Activated gamma-delta T cell treated with anti-CD3 and anti-CD28 coated beads, Interleukin-2, amount 50 U/mL, for 16 hours (primary cell): ENCODE measurements around the gene TMEM223.
A peak's percentile ranks its signal among the peaks of the same experiment; 100 is the strongest.
"Not testable (repeated sequence)": the region's sequence is repeated elsewhere in the genome, so short reads cannot be mapped to it uniquely, and the experiment has no call there.

ENCODE experiments used
- DNase-seq: peaks from one replicate; pipeline ENCODE4 v3.0.0-alpha.2; 2020; ENCODE audit warnings: low read depth

The TMEM223 gene

DNA sequence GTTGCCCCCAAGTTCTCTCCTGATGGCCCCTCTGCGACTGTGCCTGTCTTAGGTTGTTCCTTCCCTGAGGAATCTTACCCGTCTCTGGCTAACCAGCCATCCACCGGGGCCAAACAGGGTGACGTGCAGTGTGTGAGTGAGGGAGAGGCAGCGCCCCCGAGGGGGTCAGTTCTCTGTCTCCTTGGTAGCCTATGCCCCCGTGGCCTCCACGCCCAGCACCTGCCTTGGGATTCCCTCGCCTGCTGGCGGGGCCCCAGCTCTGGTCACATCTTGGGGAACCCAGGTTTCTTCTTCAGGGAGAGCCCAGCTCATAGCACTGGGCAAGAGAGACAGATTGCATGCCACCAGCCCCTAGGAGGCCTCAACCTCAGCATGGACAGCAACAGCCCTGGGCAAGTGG lies 7.7 kb upstream of the TMEM223 start:
- no peak for DNase-seq

DNA sequence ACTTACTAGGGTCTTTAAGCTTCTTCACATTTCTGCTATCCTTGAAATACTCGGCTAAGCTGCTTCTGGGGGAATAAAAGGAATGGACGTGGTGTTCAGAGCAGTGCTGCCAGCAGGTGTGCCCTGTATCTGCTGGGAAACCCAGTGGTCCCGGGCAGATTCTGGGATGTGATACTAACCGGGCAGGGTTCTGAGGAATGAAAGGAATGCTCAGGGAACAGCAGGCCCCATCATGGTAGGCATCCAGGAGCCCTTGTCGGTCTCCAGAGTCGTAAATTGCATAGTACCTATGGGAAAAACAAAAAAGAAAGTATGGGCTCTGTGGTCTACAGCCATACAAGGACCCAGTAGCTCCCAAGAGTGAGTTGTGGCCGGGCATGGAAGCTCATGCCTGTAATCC lies 4.5 kb upstream of the TMEM223 start:
- DNase-seq = no peak

DNA sequence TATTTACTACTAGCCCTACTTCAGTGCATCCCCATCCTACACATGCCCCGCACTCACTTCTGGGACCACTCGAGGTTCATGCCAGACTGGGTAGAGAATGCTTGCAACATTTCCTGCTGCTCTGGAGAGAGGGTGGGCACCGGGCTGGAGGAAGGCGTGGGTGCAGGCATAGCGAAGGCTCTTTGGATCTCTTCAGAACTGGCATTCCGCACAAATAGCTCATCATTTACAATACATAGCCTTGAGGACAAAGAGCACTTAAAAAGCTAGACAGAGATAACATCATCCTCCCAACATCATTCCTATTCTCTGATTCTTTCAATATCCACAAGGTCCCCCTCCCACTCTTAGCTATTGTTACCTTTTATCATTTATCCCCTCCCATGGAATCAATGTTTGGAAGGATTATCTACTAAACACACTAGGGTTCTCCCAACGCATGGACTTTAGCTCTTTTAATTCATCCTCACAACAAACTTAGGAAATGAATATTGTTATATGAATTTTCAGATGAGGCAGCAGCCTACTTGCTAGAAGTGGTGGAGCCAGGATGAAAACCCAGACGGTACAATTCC lies 2.5 kb upstream of the TMEM223 start:
- no peak for DNase-seq

DNA sequence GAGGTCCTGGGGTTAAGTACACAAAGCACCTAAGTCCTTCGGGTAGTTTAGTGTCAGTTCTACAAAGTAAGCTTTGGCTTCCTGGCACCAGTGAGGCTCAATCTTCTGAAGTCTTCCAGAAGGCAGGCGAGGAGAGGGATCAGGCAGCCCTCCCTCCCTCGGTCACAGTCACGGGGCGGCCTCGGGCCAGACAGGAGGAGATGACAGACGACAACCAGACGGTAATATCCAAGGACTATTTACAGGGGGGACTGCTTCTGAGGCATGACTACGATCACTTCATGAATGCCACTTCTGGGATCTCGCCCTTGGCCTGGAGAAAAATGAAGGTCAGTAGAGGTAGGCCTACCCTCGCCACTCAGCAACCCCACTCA lies 383 bp upstream of the TMEM223 start:
- no peak for DNase-seq

DNA sequence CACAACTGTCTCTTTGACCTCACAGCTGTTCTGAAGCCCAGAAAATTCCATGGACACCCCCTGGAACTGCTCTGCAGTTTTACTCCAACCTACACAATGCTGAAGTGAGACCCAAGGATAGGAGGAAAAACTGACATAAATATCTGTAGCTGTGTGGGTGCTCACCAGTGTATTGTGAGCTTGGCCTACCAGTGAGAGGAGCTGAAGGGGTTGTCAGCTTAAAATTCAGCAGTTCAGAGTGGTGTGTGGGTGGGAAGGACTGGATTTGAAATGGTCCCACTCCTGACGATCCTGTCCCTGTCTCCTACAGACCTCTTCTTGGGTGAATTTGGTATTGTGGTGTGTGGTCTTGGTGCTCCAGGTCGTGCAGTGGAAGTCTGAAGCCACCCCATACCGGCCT lies 2.2 kb downstream of the TMEM223 start:
- DNase-seq = no peak

DNA sequence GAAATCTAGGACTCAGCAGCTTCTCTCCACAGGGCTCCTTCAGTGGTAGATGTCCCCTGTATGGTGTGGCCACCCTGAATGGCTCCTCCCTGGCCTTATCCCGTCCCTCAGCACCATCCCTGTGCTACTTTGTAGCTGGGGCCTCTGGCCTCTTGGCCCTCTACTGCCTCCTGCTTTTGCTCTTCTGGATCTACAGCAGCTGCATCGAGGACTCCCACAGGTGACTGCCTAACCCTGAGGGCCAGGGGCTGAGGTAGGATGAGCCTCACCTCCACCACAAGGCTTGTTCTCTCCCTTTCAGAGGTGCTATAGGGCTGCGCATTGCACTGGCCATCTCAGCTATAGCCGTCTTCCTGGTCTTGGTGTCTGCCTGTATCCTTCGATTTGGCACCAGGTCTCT lies 2.8 kb downstream of the TMEM223 start:
- DNase-seq = no peak

DNA sequence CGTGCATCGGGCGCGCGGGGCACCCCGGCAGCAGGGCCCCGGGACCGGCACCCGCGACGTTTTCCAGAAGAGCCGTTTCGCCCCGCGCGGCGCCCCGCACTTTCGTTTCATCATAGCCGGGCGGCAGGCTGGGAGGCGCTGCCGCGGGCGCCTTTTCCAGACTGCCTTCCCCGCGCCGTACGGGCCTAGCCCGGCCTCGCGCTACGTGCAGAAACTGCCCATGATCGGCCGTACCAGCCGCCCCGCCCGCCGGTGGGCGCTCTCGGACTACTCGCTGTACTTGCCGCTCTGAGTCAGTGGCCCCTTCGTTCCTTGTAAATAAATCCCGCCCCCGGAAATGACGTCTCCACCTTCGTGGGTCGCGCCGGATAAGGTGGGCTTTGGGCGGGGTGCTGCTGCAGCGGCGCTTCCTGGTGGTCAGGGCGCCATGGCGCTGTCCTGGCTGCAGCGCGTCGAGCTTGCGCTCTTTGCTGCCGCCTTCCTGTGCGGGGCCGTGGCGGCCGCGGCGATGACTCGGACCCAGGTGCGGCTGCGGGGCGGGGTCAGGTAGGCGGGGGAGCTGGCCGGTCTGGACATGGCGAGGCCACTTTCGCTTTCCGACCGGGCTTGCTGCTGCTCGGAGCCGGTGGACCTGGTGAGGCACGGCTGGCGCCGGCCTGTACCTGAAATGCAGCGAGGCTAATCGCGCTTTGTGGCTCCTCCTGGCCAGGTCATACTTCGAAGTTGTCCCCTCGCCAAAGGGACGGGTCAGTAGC lies 4.6 kb downstream of the TMEM223 start, which contains the start of gene TMEM179B:
Gene TMEM179B, plus strand, starts transcription at position 398 of the 755 bp plus-strand sequence. Its CDS starts 30 bp downstream, at position 428.
- peak; percentile 98 for DNase-seq

DNA sequence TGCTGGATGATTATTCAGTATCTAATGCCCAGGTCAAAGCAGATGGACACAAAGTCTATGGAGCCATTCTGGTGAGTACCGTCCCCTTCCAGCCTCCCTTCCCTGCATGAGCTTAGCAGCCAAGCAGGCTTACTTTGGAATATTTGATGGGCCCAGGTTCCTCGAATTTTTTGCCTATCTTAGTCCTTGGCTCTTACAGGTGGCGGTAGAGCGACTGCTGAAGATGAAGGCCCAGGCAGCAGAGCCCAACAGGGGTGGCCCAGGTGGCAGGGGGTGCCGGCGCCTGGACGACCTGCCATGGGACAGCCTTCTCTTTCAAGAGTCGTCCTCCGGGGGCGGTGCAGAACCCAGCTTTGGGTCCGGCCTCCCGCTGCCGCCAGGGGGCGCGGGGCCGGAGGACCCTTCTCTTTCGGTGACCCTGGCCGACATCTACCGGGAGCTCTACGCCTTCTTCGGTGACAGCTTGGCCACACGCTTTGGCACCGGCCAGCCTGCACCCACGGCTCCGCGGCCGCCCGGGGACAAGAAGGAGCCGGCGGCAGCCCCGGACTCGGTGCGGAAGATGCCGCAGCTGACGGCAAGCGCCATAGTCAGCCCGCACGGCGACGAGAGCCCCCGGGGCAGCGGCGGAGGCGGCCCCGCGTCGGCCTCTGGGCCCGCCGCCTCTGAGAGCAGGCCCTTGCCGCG lies 5.3 kb downstream of the TMEM223 start:
- peak; percentile 79 for DNase-seq

DNA sequence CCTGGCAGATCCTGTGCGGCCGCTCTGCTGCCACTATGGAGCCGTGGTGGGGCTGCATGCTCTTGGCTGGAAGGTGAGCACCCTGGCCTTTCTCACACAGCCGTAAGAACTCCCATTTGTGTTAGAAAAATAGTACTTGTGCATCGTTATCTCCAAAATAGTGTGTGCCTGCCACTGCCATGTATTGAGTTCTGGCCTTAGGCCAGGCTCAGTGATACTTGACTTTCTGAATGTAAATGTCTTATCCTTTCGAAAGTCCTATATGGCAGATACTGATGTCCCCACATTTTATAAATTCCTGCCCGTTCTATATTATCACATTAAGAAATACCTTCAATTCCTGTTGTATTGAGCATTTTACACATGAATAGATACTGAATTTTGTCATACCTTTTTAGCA lies 9.1 kb downstream of the TMEM223 start:
- DNase-seq = no peak

DNA sequence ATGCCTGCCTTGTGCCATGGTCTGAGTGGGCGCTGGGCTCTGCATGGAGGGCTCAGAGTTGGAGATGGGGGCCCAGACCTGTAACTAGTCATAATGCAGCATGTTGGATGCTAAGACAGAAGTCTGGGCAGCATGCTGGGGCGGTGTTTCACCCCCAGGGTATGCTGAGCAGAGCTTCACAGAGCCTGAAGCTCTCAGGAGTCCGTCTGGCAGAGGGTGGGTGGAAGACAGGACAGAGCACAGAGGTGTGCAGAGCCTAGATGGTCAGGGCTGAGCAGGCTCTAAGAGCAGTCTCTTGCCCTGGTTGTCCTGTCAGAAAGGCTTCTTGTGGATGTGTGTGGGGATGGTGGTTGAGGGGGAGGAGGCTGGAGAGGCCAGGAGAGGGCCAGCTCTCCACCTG lies 13.4 kb downstream of the TMEM223 start:
- DNase-seq = no peak

DNA sequence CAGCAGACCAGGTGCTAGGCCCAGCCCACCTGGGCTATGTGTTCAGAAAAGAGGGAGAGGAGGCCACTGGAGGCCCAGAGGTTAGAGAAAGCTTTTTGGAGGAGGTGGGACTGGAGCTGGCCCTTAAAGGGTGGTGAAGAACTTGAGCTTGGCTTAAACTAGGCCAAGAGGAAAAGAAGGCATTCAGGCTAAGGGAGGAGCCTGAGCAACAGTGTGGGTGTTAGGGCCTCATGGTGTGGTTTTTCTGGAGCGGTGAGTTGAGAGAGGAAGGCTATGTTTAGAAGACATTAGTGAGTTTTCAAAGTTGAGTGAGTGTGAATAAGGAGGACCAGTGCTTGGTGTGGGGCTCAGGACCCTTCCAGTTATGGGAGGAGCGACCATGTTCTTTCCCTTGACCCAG lies 14.4 kb downstream of the TMEM223 start:
- DNase-seq = no peak

DNA sequence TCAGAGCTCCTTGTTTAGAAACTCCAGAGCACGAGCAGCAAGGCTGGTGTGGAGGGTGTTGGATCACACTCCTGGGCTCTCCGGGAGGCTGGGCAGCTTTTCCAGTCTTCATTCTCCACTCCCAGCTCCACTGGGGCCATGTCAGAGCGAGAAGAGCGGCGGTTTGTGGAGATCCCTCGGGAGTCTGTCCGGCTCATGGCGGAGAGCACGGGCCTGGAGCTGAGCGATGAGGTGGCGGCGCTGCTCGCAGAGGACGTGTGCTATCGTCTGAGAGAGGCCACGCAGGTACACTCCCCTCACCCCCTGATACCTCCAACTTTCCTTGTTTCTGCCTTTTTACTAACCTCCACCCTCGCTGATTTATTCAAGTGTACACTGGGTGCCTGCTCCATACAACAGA lies 16.2 kb downstream of the TMEM223 start:
- no peak for DNase-seq

DNA sequence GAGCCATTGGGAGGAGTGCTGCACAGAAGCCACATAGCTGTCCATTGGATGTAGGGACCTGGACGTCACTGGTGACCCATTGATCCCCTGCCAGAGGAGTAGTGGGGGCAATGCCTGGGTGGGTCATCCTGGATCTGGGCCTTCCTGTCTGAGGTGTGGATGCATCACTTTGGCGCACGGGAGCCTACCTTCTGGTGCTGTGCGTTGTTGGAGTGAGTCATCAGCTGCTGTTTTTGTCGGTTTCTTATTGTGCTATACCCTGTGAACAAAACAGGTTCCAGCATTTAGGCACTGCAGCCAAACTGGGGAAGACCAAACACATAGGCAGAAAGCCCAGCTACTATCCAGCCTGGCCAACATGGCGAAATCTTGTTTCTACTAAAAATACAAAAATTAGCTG lies 17.4 kb downstream of the TMEM223 start:
- no peak for DNase-seq

DNA sequence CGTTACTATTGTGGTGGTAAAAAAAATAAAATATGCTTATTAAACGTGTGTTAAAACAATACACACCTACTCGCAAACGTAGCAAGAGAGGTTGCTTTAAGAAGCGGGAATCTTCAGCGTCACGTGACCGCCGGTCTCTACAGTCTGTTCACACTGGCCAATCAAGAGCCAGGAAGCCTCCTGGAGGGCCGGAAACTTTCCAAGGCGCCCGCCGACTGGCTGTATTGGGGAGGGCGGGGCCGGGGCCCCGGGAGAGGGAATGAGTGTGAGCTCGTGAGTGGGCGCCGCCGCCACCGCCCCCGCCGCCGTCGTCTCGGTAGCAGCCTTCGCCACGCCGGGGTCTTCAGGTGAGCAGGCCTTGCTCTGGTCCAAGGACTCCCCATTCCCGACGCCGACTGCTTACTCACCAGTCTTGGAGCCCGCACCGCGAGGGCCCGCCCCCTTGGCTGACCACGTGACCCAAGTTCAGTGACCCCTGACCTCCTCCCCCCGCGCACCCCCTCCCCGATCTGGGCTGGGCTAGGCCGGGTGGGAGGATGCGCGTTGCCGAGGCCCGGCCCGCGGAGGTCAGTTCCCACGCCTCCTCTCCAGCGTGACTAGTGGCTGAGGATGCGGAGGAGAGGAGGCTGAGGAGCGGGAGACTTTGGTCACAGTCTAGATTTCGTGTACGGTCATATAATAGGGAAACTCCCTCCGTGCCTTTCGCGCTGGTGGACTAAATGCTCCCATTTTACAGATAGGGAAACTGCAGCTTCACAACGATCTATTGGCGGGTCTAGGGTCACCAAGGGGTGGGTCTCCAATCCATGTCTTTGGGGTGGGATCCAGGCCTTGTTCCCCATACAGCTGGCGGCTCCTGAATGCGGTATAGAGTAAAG lies 20.4 kb downstream of the TMEM223 start, which contains the start of gene TAF6L:
Gene TAF6L, plus strand, starts transcription at position 253 of the 878 bp plus-strand sequence. CDS start 4,388 bp downstream, outside the sequence.
- peak; percentile 84 for DNase-seq

DNA sequence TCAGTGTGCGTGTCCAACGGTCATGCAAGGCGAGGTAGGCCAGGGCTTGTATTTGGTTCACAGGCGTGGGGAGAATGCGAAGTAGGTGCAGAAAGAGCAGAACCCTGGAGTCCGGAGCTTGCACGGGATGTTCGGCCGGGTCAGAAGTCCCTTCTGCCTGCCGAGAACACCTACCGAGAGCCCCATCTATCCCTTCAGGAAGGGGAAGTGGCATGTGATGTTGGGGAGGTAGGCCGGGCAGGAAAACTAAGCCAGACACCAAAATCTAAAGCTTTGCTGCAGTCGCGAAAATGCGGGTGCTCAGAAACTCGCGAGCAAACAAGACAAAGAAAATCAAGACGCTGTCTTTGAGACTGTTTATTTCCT lies 21.0 kb downstream of the TMEM223 start:
- DNase-seq = no peak

DNA sequence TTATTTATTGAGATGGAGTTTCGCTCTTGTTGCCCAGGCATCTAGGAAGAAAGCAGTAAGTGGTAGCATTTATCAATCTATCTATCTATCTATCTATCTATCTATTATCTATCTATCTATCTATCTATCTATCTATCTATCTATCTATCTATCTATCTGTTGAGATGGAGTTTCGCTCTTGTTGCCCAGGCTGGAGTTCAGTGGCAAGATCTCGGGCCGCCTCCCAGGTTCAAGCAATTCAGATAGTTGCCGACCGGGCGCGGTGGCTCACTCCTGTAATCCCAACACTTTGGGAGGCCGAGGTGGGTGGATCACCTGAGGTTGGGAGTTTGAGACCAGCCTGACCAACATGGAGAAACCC lies 31.0 kb downstream of the TMEM223 start:
- DNase-seq = not testable (repeated sequence)

DNA sequence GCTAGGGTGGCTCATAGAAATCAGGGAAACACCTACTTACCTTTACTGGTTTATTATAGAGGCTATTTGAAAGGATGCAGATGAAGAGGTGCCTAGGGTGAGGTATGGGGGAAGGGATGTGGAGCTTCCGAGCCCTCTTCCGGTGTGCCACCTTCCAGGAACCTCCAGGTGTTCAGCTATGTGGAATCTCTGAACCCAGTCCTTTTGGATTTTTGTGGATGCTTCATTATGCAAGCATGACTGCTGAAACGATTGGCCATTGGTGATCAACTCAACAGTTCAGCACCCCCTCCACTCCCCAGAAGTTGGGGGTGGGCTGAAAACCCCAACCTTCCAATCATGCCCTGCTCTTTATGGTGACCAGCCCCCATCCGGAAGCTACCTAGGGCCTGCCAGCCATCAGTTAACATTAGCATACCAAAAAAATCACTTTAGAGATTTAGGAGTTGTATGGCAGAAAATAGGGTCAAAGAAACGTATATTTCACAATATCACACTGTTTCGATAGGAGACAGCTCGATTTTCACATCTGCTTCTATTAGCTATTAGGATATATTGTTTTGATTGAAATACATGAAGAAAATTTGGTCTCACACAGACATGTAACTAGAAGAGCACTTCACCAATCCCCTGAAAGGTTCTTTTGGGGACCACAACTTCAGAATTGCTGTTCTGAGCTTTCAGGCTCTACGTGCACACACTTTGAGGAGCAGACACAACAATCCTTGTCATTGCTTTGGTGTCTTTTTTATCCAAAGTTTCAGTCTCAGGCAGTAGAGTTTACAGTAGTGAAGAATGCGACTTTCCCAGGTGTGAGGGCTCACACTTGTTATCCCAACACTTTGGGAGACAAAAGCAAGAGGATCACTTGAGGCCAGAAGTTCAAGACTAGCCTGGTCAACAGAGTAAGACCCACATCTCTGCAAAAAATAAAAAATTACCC lies 33.7 kb downstream of the TMEM223 start:
- DNase-seq = no peak

DNA sequence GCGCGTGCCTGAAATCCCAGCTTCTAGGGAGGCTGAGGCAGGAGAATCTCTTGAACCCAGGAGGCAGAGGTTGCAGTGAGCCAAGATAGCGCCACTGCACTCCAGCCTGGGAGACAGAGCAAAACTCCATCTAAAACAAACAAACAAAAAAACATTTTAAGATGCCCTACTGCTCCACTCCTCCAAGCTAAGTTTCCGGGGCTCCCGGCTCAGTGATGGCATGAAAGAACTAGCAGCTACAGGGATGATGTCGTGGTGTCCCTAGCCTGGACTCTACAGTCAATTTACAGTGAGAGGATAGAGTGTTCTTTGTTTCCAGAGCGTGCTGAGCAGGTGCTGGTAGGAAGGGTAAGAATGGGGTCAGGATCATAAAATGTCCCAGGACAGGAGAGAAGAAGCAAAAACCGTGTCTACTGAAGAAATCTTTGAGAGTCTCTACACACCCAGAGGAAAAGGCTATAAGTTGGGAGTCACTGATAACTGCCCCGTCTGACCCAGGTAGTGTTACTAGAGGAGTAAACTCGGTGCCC lies 36.7 kb downstream of the TMEM223 start:
- DNase-seq = no peak

DNA sequence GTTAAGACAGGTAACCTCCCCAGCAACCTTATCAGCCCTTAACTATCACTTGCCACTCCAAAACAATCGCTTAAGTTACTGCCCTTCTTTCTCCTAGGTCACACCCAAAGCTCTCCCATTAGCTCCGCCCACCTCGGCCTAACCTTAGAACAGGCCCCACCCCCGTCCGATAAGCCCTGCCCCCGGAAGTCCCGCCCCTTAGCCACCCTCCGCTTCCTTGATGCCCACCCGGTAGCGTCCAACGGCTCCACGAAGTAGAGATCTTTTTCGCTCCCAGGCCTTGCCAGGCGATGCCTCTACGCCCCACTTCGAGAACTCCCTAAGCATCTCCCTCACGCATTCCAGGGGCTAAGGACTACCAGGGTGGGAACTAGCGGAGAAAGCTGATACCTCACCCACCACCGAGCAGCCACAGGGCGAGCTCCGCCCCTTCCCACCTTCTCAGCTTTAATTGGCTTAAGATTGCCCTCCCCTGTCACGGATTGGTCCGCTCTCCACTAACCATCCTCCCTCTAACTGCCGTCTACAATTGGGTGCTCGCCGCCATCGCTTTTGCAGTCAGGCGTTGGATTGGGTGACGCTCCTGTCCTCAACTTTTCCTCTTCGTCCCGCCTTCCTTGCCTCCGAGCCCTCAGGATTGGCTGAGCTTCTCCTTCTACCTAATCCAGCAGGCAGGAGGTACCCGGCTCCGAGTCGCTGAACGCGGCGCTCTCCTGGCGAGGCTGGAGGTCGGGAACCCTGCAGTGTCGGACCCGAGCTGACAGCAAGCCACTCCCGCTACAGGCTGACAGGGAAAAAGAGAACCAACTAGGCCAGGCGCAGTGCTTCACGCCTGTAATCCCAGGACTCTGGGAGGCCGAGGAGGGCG lies 37.8 kb downstream of the TMEM223 start, which contains the start of gene ZBTB3:
Gene ZBTB3, minus strand, starts transcription at position 425 of the 868 bp plus-strand sequence. CDS start 496 bp downstream, outside the sequence.
- DNase-seq = peak; percentile 96
